ENCODE measurements around the gene UBE2D1. TPM values are rescaled to one million over a fixed set of nuclear protein-coding genes. Genes with fewer than 3 reads are reported as not detected.

UBE2D1 gene
- total and polyA plus RNA-seq, 5 experiments from 2014 or later, result 10.2 to 17.3 (median 15.4) TPM

GRCh38 chr10:58348571-58349033 lies 13.8 kb downstream of the UBE2D1 start:
- no peak overlapping the region for H3K27ac Mint-ChIP-seq
- no peaks in the 10 kb centered on the region for H3K27me3 Mint-ChIP-seq
- no peaks in the 10 kb centered on the region for H3K9me3 Mint-ChIP-seq
- H3K4me3 Mint-ChIP-seq, result no peak overlapping the region
- ATAC-seq (no peak), DNase-seq (no peak)
- peaks cover 0 to 15% (median 15%) of the 10 kb centered on the region in 3 donors for H3K36me3 Mint-ChIP-seq
- peaks cover 20 to 64% (median 39%) of the 10 kb centered on the region in 4 donors for H3K4me1 Mint-ChIP-seq
- POLR2A ChIA-PET, result no interaction called here

GRCh38 chr10:58350023-58350422 lies 15.2 kb downstream of the UBE2D1 start:
- DNase-seq (no peak), ATAC-seq (no peak)
- H3K36me3 Mint-ChIP-seq, result peaks cover 0 to 15% (median 9%) of the 10 kb centered on the region in 3 donors
- H3K4me3 Mint-ChIP-seq, result no peak overlapping the region
- POLR2A ChIA-PET, result interaction anchor here (0.9 kb wide), 1 partner anchor 10 kb away, joined by 3 read pairs; no protein-coding TSS in a partner anchor
- no peak overlapping the region for H3K27ac Mint-ChIP-seq
- peaks cover 21 to 62% (median 43%) of the 10 kb centered on the region in 4 donors for H3K4me1 Mint-ChIP-seq
- no peaks in the 10 kb centered on the region for H3K9me3 Mint-ChIP-seq
- H3K27me3 Mint-ChIP-seq, result no peaks in the 10 kb centered on the region

DNA sequence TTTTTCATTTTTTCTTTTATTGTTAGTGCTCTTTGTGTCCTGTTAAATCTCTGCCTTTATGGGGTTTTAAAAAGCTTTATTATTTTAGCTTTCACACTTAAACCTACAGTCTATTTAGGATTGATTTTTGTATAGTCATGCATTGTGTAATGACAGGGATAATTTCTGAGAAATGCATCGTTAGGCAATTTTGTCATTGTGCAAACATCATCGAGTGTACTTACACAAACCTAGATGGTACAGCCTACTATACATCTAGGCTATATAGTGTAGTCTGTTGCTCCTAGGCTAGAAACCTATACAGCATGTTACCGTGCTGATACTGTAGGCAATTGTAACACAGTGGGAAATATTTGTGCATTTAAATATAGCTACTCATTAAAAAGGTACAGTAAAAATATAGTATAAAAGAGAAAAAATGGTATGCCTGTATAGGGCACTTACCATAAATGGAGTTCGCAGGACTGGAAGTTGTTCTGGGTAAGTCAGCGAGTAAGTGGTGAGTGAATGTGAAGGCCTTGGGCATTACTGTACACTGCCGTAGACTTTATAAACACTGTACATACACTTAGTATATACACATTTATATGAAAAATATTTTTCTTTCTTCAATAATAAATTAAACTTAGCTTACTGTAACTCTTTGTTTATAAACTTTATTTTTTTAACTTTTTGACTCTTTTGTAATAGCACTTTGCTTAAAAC lies 16.0 kb downstream of the UBE2D1 start:
- no peak for ATAC-seq
- peaks cover 22 to 68% (median 47%) of the 10 kb centered on the region in 4 donors for H3K4me1 Mint-ChIP-seq
- no peaks in the 10 kb centered on the region for H3K9me3 Mint-ChIP-seq
- POLR2A ChIA-PET, result interaction anchor here (0.9 kb wide), 1 partner anchor 9 kb away, joined by 3 read pairs; no protein-coding TSS in a partner anchor
- no peaks in the 10 kb centered on the region for H3K27me3 Mint-ChIP-seq
- H3K27ac Mint-ChIP-seq, result no peak overlapping the region
- no peak for DNase-seq
- H3K36me3 Mint-ChIP-seq, result peaks cover 0 to 15% (median 6%) of the 10 kb centered on the region in 3 donors
- no peak overlapping the region for H3K4me3 Mint-ChIP-seq

GRCh38 chr10:58351616-58352578 lies 17.1 kb downstream of the UBE2D1 start:
- peak overlapping the region in 3 of 10 donors; percentile 48 to 57 (median 50) for H3K27ac Mint-ChIP-seq
- peaks cover 0 to 9% (median 4%) of the 10 kb centered on the region in 3 donors for H3K36me3 Mint-ChIP-seq
- no peaks in the 10 kb centered on the region for H3K9me3 Mint-ChIP-seq
- DNase-seq (no peak), ATAC-seq (no peak)
- H3K4me3 Mint-ChIP-seq, result no peak overlapping the region
- H3K4me1 Mint-ChIP-seq, result peaks cover 19 to 66% (median 44%) of the 10 kb centered on the region in 4 donors
- POLR2A ChIA-PET, result no interaction called here
- no peaks in the 10 kb centered on the region for H3K27me3 Mint-ChIP-seq

DNA sequence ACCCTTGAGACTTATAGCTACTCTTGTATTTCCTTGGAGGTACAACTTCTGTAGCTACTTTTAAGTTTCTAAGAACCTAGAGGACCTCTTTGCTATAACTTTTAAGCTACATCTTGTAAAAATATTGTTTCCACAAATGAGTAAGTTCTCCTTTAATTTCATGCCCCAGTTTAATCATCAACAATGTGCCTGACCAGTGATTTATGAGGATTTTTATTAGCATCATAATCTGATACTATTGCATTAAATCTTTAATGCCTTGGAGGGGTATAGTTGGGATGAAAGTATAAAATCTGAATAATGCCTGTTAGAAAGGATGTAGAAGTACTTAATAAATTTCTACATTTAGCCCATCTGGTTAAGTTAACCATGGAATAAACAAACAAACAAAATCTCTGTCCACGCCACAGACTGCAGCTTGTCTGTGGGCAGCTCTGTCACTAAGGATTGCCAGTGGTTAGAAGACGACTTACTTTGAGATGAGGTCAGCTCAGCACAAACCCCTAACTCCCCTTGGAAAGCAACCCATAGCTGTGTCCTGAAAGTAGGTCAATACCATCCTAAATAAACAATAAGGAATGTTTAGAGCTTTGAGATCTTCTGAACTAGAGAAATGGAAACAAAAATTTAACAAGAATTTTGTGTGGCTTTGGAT lies 18.3 kb downstream of the UBE2D1 start:
- Mint-ChIP-seq H3K4me3 (no peak overlapping the region), H3K9me3 (no peaks in the 10 kb centered on the region), H3K27me3 (no peaks in the 10 kb centered on the region), H3K27ac (no peak overlapping the region), H3K4me1 (peaks cover 17 to 69% (median 44%) of the 10 kb centered on the region in 4 donors), H3K36me3 (peaks cover 0 to 4% (median 0%) of the 10 kb centered on the region in 3 donors)
- no peak for ATAC-seq
- DNase-seq, result no peak
- POLR2A ChIA-PET, result no interaction called here

- DNase-seq, result no peak
- H3K4me1 Mint-ChIP-seq, result peaks cover 21 to 71% (median 47%) of the 10 kb centered on the region in 4 donors
- no peak overlapping the region for H3K4me3 Mint-ChIP-seq
- peaks cover 0 to 6% (median 6%) of the 10 kb centered on the region in 3 donors for H3K36me3 Mint-ChIP-seq
- POLR2A ChIA-PET, result no interaction called here
- no peaks in the 10 kb centered on the region for H3K27me3 Mint-ChIP-seq
- H3K27ac Mint-ChIP-seq, result no peak overlapping the region
- H3K9me3 Mint-ChIP-seq, result no peaks in the 10 kb centered on the region
- ATAC-seq, result no peak
Measured at GRCh38 chr10:58356756-58357155, 21.9 kb downstream of the UBE2D1 start.

GRCh38 chr10:58358314-58358933 lies 23.6 kb downstream of the UBE2D1 start:
- peaks cover 0 to 10% (median 9%) of the 10 kb centered on the region in 3 donors for H3K36me3 Mint-ChIP-seq

GRCh38 chr10:58358947-58359346 lies 24.1 kb downstream of the UBE2D1 start:
- peak overlapping the region in 3 of 10 donors; percentile 47 to 51 (median 47) for H3K27ac Mint-ChIP-seq
- peaks cover 0 to 15% (median 9%) of the 10 kb centered on the region in 3 donors for H3K36me3 Mint-ChIP-seq
- POLR2A ChIA-PET, result no interaction called here
- peaks cover 21 to 55% (median 39%) of the 10 kb centered on the region in 4 donors for H3K4me1 Mint-ChIP-seq
- no peak for DNase-seq
- no peak overlapping the region for H3K4me3 Mint-ChIP-seq
- H3K27me3 Mint-ChIP-seq, result no peaks in the 10 kb centered on the region
- no peak for ATAC-seq
- H3K9me3 Mint-ChIP-seq, result no peaks in the 10 kb centered on the region

More at GRCh38 chr10:58358314-58358933, 23.6 kb downstream of the UBE2D1 start:
- DNase-seq (no peak), ATAC-seq (no peak)
- peak overlapping the region in 1 of 10 donors; percentile 20 for H3K4me3 Mint-ChIP-seq
- peaks cover 21 to 56% (median 40%) of the 10 kb centered on the region in 4 donors for H3K4me1 Mint-ChIP-seq
- no peaks in the 10 kb centered on the region for H3K9me3 Mint-ChIP-seq
- H3K27me3 Mint-ChIP-seq, result no peaks in the 10 kb centered on the region
- H3K27ac Mint-ChIP-seq, result peak overlapping the region in 3 of 10 donors; percentile 13 to 51 (median 47)
- POLR2A ChIA-PET, result no interaction called here

- no peak for ATAC-seq
- H3K27me3 Mint-ChIP-seq, result no peaks in the 10 kb centered on the region
- no peaks in the 10 kb centered on the region for H3K9me3 Mint-ChIP-seq
- H3K4me3 Mint-ChIP-seq, result peak overlapping the region in 4 of 10 donors; percentile 5 to 20 (median 10)
- peaks cover 21 to 53% (median 37%) of the 10 kb centered on the region in 4 donors for H3K4me1 Mint-ChIP-seq
- POLR2A ChIA-PET, result interaction anchor here (1.2 kb wide), 1 partner anchor 9 kb away, joined by 3 read pairs; no protein-coding TSS in a partner anchor
- DNase-seq, result no peak
- peak overlapping the region in 2 of 10 donors; percentile 39 to 47 for H3K27ac Mint-ChIP-seq
- H3K36me3 Mint-ChIP-seq, result peaks cover 0 to 21% (median 13%) of the 10 kb centered on the region in 3 donors
Measured at GRCh38 chr10:58359541-58359940, 24.7 kb downstream of the UBE2D1 start.

- Mint-ChIP-seq H3K36me3 (peaks cover 0 to 27% (median 19%) of the 10 kb centered on the region in 3 donors), H3K27ac (peak overlapping the region in 4 of 10 donors; percentile 1 to 45 (median 30)), H3K4me1 (peaks cover 19 to 47% (median 31%) of the 10 kb centered on the region in 4 donors), H3K9me3 (no peaks in the 10 kb centered on the region), H3K4me3 (peak overlapping the region in 4 of 10 donors; percentile 5 to 13 (median 6)), H3K27me3 (no peaks in the 10 kb centered on the region)
- ATAC-seq (no peak), DNase-seq (no peak)
- POLR2A ChIA-PET, result interaction anchor here (0.7 to 1.2 kb wide), 3 partner anchors 10 to 24 kb away, joined by 3 to 4 read pairs (median 3); partner anchors contain the start of gene TFAM
Measured at GRCh38 chr10:58360412-58361004, 25.7 kb downstream of the UBE2D1 start.

- DNase-seq (no peak), ATAC-seq (no peak)
- H3K27ac Mint-ChIP-seq, result no peak overlapping the region
- POLR2A ChIA-PET, result interaction anchor here (1.1 kb wide), 1 partner anchor 23 kb away, joined by 4 read pairs; the partner anchor contains the start of gene TFAM
- H3K4me3 Mint-ChIP-seq, result no peak overlapping the region
- H3K36me3 Mint-ChIP-seq, result peaks cover 0 to 30% (median 19%) of the 10 kb centered on the region in 3 donors
- peaks cover 16 to 45% (median 28%) of the 10 kb centered on the region in 4 donors for H3K4me1 Mint-ChIP-seq
- no peaks in the 10 kb centered on the region for H3K27me3 Mint-ChIP-seq
- H3K9me3 Mint-ChIP-seq, result no peaks in the 10 kb centered on the region
Measured at GRCh38 chr10:58361353-58361752, 26.5 kb downstream of the UBE2D1 start.

Measured in naive thymus-derived CD8-positive, alpha-beta T cell (primary cell).